ENCODE data around the gene SELPLG. TPM values are rescaled to one million over a fixed set of nuclear protein-coding genes. Genes with fewer than 3 reads are reported as not detected.

Gene SELPLG
- total and polyA plus RNA-seq, 9 donors = 1.1 to 8.4 (median 2.9) TPM

DNA sequence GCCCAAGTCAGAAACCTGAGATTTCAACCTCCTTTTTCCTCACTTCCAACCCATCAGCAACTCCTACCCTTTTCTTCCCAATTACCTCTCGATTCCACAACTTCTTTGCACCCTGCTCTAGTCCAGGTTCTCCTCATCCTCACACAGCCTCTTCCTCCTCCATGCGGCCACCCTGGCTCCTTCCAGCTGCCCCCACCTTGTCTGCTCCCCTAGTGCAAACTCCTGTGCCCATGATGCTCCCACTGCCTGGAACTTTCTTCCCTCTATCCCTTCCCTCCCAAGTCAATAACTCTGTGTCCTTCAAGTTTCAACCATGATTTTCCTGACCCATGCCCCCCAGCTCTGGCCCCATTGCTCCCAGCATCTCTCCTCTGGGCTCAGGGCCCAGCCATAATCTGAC, 17.3 kb downstream of the SELPLG start:
- Histone ChIP-seq H3K36me3 (no peaks in the 10 kb centered on the region), H3K4me3 (no peak overlapping the region), H3K27ac (no peak overlapping the region), H3K4me1 (ENCODE audit: insufficient read depth) (no peaks in the 10 kb centered on the region), H3K27me3 (no peaks in the 10 kb centered on the region), H3K9me3 (no peaks in the 10 kb centered on the region)
- no peak for DNase-seq
- intact Hi-C loops (cut with DNase I) = loop anchor here in 3 of 4 donors (2.0 to 5.0 kb wide), 3 partner anchors 49 to 54 kb away; partner anchors contain the start of genes ISCU (in 1 of the 3) and SART3 (in 1 of the 3)
- TF ChIP-seq EP300 (IDR thresholded peaks at IDR 0.05) = no peak
- TF ChIP-seq, protein P1, sequence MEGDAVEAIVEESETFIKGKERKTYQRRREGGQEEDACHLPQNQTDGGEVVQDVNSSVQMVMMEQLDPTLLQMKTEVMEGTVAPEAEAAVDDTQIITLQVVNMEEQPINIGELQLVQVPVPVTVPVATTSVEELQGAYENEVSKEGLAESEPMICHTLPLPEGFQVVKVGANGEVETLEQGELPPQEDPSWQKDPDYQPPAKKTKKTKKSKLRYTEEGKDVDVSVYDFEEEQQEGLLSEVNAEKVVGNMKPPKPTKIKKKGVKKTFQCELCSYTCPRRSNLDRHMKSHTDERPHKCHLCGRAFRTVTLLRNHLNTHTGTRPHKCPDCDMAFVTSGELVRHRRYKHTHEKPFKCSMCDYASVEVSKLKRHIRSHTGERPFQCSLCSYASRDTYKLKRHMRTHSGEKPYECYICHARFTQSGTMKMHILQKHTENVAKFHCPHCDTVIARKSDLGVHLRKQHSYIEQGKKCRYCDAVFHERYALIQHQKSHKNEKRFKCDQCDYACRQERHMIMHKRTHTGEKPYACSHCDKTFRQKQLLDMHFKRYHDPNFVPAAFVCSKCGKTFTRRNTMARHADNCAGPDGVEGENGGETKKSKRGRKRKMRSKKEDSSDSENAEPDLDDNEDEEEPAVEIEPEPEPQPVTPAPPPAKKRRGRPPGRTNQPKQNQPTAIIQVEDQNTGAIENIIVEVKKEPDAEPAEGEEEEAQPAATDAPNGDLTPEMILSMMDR (IDR thresholded peaks at IDR 0.05) = no peak
- no peak for TF ChIP-seq POLR2A (IDR thresholded peaks at IDR 0.05)
- WGBS, 3 donors = 95 to 97% (median 95%) methylated on average over 2 of the region's 2 CpGs

DNA sequence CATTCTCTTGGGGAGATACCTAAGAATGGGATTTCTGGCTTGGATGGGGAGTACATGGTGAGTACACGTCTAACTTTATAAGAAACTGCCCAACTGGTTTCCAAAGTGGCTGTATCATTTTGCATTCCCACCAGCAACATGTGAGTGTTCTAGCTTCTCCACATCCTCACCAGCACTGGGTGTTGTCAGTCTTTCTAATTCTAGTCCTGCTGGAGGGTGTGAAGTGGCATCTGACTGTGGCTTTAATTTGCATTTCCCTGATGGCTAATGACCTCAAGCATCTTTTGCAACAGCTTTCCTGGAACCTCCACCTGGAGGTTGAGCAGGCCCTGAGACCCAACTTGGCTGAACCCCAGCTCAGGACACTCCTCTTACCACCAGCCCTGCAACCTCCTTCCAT, 17.8 kb downstream of the SELPLG start:
- no peaks in the 10 kb centered on the region for H3K9me3 ChIP-seq
- intact Hi-C loops (cut with DNase I) = loop anchor here (2.0 to 5.0 kb wide), 4 partner anchors 43 to 54 kb away; partner anchors contain the start of genes ISCU (in 1 of the 4) and SART3 (in 1 of the 4)
- no peak for TF ChIP-seq POLR2A (IDR thresholded peaks at IDR 0.05)
- TF ChIP-seq, protein P1 (IDR thresholded peaks at IDR 0.05) = no peak
- no peak for TF ChIP-seq EP300 (IDR thresholded peaks at IDR 0.05)
- H3K27me3 ChIP-seq = no peaks in the 10 kb centered on the region
- no peaks in the 10 kb centered on the region for H3K36me3 ChIP-seq
- WGBS, 3 donors = 63 to 75% (median 69%) methylated on average over 1 of the region's 1 CpG
- H3K4me3 ChIP-seq = no peak overlapping the region
- no peak for DNase-seq
- no peak overlapping the region for H3K27ac ChIP-seq
- no peaks in the 10 kb centered on the region for H3K4me1 ChIP-seq (ENCODE audit: insufficient read depth)

DNA sequence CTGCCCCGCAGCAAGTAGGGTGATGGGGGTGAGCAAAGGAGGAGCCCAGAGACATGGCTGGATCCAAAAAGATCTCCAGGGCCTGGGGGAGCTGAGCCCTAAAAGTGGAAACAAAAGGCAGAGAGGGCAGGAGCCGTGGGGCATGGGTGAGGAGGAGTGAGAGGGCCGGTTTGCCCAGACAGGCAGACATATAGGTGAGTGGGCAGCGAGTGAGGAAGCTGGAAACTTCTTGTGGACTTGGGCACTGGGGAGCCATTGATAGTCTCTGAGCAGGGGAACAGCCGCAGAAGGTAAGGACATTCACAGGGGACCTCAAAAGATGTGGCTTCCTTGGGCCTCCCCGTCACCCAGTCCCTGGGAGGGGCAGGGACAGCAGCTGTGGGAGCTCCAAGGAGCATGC, 19.1 kb downstream of the SELPLG start:
- intact Hi-C loops (cut with DNase I) = loop anchor here in 3 of 4 donors (2.0 to 5.0 kb wide), 3 partner anchors 42 to 52 kb away; partner anchors contain the start of genes ISCU (in 1 of the 3) and SART3 (in 1 of the 3)
- TF ChIP-seq POLR2A (IDR thresholded peaks at IDR 0.05) (no peak), EP300 (IDR thresholded peaks at IDR 0.05) (no peak)
- TF ChIP-seq, protein P1 (IDR thresholded peaks at IDR 0.05) = no peak
- Histone ChIP-seq H3K27ac (no peak overlapping the region), H3K27me3 (no peaks in the 10 kb centered on the region), H3K9me3 (no peaks in the 10 kb centered on the region), H3K4me3 (no peak overlapping the region), H3K36me3 (no peaks in the 10 kb centered on the region), H3K4me1 (ENCODE audit: insufficient read depth) (peaks cover 5% of the 10 kb centered on the region)
- no peak for DNase-seq
- 93 to 95% (median 95%) methylated on average over 6 of the region's 6 CpGs for WGBS, 3 donors

DNA sequence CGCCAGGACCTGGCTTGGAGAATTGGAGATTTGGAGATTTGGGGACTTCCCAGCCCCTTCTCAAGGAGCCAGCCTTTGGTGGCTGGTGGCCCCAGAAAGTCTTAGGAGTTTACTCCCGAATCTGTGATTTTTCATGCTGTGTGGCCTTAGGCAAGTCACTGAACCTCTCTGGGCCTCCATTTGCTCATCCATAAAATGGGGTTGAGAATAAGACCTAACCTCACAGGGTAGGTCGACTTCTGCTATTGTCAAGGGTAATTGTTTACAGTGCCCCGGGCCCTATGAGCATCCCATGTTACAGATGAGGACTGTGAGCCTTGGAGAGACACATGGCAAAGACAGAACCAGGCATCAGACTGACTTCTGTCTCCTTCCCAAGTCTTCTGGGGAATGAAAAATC, 19.7 kb downstream of the SELPLG start:
- H3K36me3 ChIP-seq = no peaks in the 10 kb centered on the region
- peaks cover 5% of the 10 kb centered on the region for H3K4me1 ChIP-seq (ENCODE audit: insufficient read depth)
- no peak overlapping the region for H3K27ac ChIP-seq
- H3K9me3 ChIP-seq = no peaks in the 10 kb centered on the region
- no peak overlapping the region for H3K4me3 ChIP-seq
- intact Hi-C loops (cut with DNase I) = loop anchor here in 1 of 4 donors (2.0 kb wide), 1 partner anchor 41 kb away; no protein-coding TSS in a partner anchor
- 89 to 93% (median 91%) methylated on average over 4 of the region's 4 CpGs for WGBS, 3 donors
- TF ChIP-seq EP300 (IDR thresholded peaks at IDR 0.05) = no peak
- DNase-seq = no peak
- H3K27me3 ChIP-seq = no peaks in the 10 kb centered on the region

DNA sequence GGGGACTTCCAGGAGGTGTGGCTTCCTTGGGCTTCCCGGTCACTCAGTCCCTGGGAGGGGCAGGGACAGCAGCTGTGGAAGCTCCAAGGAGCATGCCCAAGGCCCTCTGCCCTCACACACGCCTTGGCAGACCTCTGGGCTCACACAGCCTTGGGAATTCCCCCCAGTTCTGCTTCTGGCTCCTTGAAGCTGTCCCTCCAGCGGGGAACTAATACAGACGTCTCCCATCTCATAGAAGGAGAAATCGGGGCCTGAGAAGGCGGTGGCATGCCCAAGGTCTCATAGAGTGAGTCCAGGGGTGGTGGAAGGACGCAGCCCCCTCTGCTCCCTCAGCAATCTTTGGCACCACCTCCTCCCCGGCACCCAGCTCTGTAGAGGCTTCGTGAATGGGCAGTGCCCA, 20.1 kb downstream of the SELPLG start:
- no peaks in the 10 kb centered on the region for H3K27me3 ChIP-seq
- H3K27ac ChIP-seq = no peak overlapping the region
- intact Hi-C loops (cut with DNase I) = no loop called here
- no peak overlapping the region for H3K4me3 ChIP-seq
- 54 to 69% (median 68%) methylated on average over 9 of the region's 9 CpGs for WGBS, 3 donors
- TF ChIP-seq EP300 (IDR thresholded peaks at IDR 0.05) = no peak
- no peak for TF ChIP-seq POLR2A (IDR thresholded peaks at IDR 0.05)
- TF ChIP-seq, protein P1 (IDR thresholded peaks at IDR 0.05) = no peak
- H3K4me1 ChIP-seq (ENCODE audit: insufficient read depth) = peaks cover 5% of the 10 kb centered on the region
- no peaks in the 10 kb centered on the region for H3K9me3 ChIP-seq
- H3K36me3 ChIP-seq = no peaks in the 10 kb centered on the region
- no peak for DNase-seq

Measured in ovary (tissue), 9 donors.